Transverse colon (tissue), 4 donors: ENCODE results near the gene CNTN5. TPM values are rescaled to one million over a fixed set of nuclear protein-coding genes. Genes with fewer than 3 reads are reported as not detected.

Experiments
- DNase-seq: peaks from one replicate; pipeline ENCODE4 v3.0.0-alpha.2; 2019
- H3K27ac ChIP-seq, 4 donors: fragments of 200-600 bp; sonication (generic); 2 replicates each; pipeline ENCODE4 v1.5.1; 2016 to 2018; ENCODE audit warnings: inconsistent platforms in 4 of 4
- H3K27me3 ChIP-seq: fragments of 200-600 bp; sonication (generic); 2 replicates; pipeline ENCODE4 v1.5.1; 2017; ENCODE audit warnings: inconsistent platforms
- H3K36me3 ChIP-seq, 4 donors: fragments of 200-600 bp; sonication (generic); 2 replicates each; pipeline ENCODE4 v1.5.1; 2017 to 2019; ENCODE audit warnings: inconsistent platforms in 4 of 4
- H3K4me1 ChIP-seq, 4 donors: fragments of 200-600 bp; sonication (generic); 2 replicates each; pipeline ENCODE4 v1.5.1; 2017 to 2020; ENCODE audit warnings: inconsistent platforms in 4 of 4
- H3K4me3 ChIP-seq, 4 donors: fragments of 200-600 bp; sonication (generic); 1 replicate in 1 of 4; 2 replicates in 3 of 4; pipeline versions ENCODE4 v1.5.1 to v1.6.1; 2017 to 2019; ENCODE audit warnings: inconsistent platforms in 4 of 4
- H3K9me3 ChIP-seq, 2 donors: fragments of 200-600 bp; sonication (generic); 2 replicates each; pipeline ENCODE4 v1.5.1; 2017 to 2019; ENCODE audit warnings: inconsistent platforms in 2 of 2
- EP300 ChIP-seq: sonication (generic); formaldehyde crosslinking; IDR thresholded peaks from one replicate; pipeline ENCODE4 v1.6.1; 2017; ENCODE audit warnings: antibody characterized with exemption, low read depth
- POLR2A ChIP-seq: fragments of 450-650 bp; IDR thresholded peaks from one replicate; pipeline ENCODE4 v1.6.1; 2016; ENCODE audit warnings: antibody characterized with exemption, mild to moderate bottlenecking, moderate library complexity
- POLR2AphosphoS5 ChIP-seq, 3 donors: sonication (generic); formaldehyde crosslinking; IDR thresholded peaks; one replicate each; pipeline ENCODE4 v1.6.1; 2016; ENCODE audit warnings: antibody characterized with exemption in 3 of 3
- WGBS, 2 donors: methylation state at CpG; one replicate each; pipeline ENCODE4 v1.1.5; 2018; ENCODE audit warnings: low coverage in 1 of 2; 5-methylcytosine and 5-hydroxymethylcytosine counted together
- in situ Hi-C, 4 donors: fragments of 200-750 bp; cut with MboI; loops; one replicate each; pipeline versions ENCODE4 v1.15.0 to v1.15.1; 2017; ENCODE audit warnings: low sequenced_read_pairs in 3 of 4, low pct_ligation_motif_present in 1 of 4, low pct_unique_long_range_greater_than_20kb in 1 of 4
- intact Hi-C: fragments of 100-400 bp; cut with DNase I; formaldehyde crosslinking; loops from one replicate; pipeline ENCODE4 v1.15.1; 2023; ENCODE audit warnings: low total_unique reads
- total RNA-seq, 4 donors: library from RNA; depleted of rRNA; stranded (reverse); fragments of >200 nt; gene quantifications; one replicate each; pipeline ENCODE4 v1.1.0, GENCODE V29; 2016
- TF ChIP-seq, protein P1 (sequence below), 5 experiments: fragments of 200-600 bp in 3 of 5; fragments of 450-650 bp in 2 of 5; sonication (generic) in 3 of 5; IDR thresholded peaks; 1 replicate in 2 of 5; 2 replicates in 3 of 5; pipeline ENCODE4 v1.5.1; 2016 to 2017; ENCODE audit warnings: antibody characterized with exemption in 5 of 5, inconsistent platforms in 3 of 5, mild to moderate bottlenecking in 2 of 5, moderate library complexity in 1 of 5

Gene CNTN5
- total RNA-seq, 4 donors from 2014 or later = 0.14 TPM; not detected in 3

DNA sequence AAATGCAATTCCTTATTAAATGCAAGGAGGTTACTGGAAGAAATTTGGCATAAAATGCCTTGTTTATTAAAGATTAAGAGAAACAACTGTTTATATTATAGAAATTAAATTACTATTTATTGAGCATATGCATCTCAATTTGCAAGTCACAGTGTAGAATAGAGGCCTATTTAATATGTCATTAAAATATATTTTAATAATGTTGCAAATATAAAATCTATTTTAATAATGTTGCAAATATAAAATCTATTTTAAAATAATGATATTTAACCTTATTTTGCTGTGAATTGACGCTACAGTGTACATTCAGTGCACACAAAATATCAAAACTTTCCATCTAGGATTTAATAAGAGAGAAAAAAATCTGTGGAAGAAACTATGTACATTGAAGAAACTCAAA lies 188.1 kb downstream of the CNTN5 start:
- no peaks in the 10 kb centered on the region for H3K27me3 ChIP-seq
- TF ChIP-seq EP300 (no peak), POLR2A (no peak), POLR2AphosphoS5 (IDR thresholded peaks at IDR 0.05) (no peak)
- TF ChIP-seq, protein P1, sequence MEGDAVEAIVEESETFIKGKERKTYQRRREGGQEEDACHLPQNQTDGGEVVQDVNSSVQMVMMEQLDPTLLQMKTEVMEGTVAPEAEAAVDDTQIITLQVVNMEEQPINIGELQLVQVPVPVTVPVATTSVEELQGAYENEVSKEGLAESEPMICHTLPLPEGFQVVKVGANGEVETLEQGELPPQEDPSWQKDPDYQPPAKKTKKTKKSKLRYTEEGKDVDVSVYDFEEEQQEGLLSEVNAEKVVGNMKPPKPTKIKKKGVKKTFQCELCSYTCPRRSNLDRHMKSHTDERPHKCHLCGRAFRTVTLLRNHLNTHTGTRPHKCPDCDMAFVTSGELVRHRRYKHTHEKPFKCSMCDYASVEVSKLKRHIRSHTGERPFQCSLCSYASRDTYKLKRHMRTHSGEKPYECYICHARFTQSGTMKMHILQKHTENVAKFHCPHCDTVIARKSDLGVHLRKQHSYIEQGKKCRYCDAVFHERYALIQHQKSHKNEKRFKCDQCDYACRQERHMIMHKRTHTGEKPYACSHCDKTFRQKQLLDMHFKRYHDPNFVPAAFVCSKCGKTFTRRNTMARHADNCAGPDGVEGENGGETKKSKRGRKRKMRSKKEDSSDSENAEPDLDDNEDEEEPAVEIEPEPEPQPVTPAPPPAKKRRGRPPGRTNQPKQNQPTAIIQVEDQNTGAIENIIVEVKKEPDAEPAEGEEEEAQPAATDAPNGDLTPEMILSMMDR (IDR thresholded peaks at IDR 0.05) = no peak
- in situ Hi-C loops = no loop called here
- no peak overlapping the region for H3K27ac ChIP-seq
- no peak overlapping the region for H3K4me3 ChIP-seq
- no peaks in the 10 kb centered on the region for H3K9me3 ChIP-seq
- intact Hi-C loops = no loop called here
- H3K4me1 ChIP-seq = no peaks in the 10 kb centered on the region
- no peak for DNase-seq
- 41 to 79% methylated on average over 1 of the region's 1 CpG for WGBS, 2 donors
- no peaks in the 10 kb centered on the region for H3K36me3 ChIP-seq

DNA sequence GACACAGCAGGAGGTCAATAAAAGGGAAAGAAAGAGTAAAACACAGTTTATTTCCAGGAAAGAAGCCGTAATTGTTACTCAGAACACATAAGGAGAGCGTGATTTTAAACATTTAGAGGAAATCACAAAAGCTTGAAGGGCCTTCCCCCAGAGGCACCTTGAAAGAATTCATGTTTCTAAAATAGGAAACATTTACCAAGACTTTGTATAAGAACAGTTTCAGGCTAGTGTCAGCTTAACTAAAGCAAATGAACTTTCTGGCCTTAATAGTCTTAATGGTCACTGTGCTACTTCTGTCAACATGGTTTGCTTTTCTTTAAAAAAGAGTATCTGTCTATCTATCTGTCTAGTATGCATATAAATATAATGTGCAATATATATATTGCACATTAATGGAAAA lies 208.8 kb downstream of the CNTN5 start:
- H3K9me3 ChIP-seq = no peaks in the 10 kb centered on the region
- WGBS, 2 donors = 64 to 73% methylated on average over 2 of the region's 2 CpGs
- H3K4me1 ChIP-seq = no peaks in the 10 kb centered on the region
- intact Hi-C loops (no loop called here), in situ Hi-C loops (no loop called here)
- no peaks in the 10 kb centered on the region for H3K36me3 ChIP-seq
- H3K27ac ChIP-seq = no peak overlapping the region
- DNase-seq = no peak
- H3K4me3 ChIP-seq = no peak overlapping the region
- H3K27me3 ChIP-seq = no peaks in the 10 kb centered on the region
- TF ChIP-seq, protein P1 (IDR thresholded peaks at IDR 0.05) = no peak
- TF ChIP-seq POLR2A = no peak
- no peak for TF ChIP-seq POLR2AphosphoS5 (IDR thresholded peaks at IDR 0.05)
- TF ChIP-seq EP300 = no peak

DNA sequence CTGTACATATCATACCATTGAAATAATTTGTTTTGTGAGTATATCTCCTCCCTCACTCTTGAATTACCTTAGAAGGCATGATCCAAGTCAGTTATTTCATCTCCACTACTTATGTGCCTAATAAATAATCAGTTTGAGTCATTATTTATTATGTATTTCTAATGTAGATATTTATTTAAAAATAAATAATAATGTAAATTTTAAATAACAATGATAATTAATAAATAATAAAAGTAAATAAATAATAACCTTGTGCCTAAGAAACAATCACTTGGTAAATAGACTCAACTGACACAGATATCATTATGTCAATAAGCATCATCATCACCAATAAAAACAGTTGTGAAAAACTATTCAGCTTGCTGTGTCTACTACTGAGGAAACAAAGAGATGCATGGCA lies 213.8 kb downstream of the CNTN5 start:
- Histone ChIP-seq H3K4me3 (no peak overlapping the region), H3K36me3 (no peaks in the 10 kb centered on the region), H3K9me3 (no peaks in the 10 kb centered on the region), H3K27me3 (no peaks in the 10 kb centered on the region), H3K27ac (no peak overlapping the region), H3K4me1 (no peaks in the 10 kb centered on the region)
- TF ChIP-seq, protein P1 (IDR thresholded peaks at IDR 0.05) = no peak
- TF ChIP-seq POLR2AphosphoS5 (IDR thresholded peaks at IDR 0.05) (no peak), POLR2A (no peak), EP300 (no peak)
- in situ Hi-C loops (no loop called here), intact Hi-C loops (no loop called here)
- DNase-seq = no peak

DNA sequence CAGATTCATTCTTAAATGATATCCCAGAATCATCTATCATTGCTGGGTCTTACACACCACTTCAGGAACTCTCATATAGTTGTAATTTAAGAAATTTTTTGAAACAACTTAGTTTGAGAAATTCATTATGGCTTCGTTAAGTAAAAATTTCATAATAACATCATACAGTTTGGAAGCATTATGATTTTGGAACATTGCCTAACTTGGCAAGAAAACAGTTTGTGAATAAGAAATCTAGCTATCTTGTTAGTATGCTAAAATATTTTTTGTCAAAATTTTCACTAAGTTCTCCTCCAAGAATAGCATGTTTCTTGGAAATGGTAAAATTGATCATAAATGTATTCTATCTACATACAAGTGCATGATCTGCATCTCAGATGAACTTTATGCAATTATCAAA lies 217.7 kb downstream of the CNTN5 start:
- H3K27me3 ChIP-seq = no peaks in the 10 kb centered on the region
- H3K4me1 ChIP-seq = no peaks in the 10 kb centered on the region
- no peak for TF ChIP-seq EP300
- no peak for TF ChIP-seq POLR2A
- no peak for TF ChIP-seq POLR2AphosphoS5 (IDR thresholded peaks at IDR 0.05)
- TF ChIP-seq, protein P1 (IDR thresholded peaks at IDR 0.05) = no peak
- no peak overlapping the region for H3K27ac ChIP-seq
- H3K4me3 ChIP-seq = no peak overlapping the region
- no peaks in the 10 kb centered on the region for H3K9me3 ChIP-seq
- intact Hi-C loops (no loop called here), in situ Hi-C loops (no loop called here)
- DNase-seq = no peak
- WGBS, 2 donors = 82% methylated on average over 1 of the region's 1 CpG
- no peaks in the 10 kb centered on the region for H3K36me3 ChIP-seq
